ENCODE data around the gene LRRC4C. TPM values are rescaled to one million over a fixed set of nuclear protein-coding genes. Genes with fewer than 3 reads are reported as not detected.

Gene LRRC4C
- total RNA-seq, 1 donor from 2014 or later = 0.64 TPM

DNA sequence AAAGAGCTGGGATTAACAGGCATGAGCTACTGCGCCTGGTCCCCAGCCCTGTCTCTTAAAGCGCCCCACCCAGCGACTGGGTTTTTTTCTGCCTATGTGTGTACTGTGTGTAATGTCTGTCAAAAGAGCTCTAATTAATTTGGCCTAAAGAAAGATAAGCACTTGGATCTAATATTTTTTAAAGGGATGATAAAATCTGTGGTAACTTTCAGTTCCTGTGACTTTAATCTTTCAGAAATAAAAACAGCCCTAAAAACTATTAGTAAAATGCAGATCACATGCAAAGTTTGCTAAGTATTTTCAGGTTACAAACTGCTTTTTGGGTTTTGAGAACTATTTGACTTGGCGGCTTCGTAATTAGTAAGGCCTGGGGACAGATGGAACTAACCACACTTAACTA, 1358.7 kb downstream of the LRRC4C start:
- TF ChIP-seq, protein P1, sequence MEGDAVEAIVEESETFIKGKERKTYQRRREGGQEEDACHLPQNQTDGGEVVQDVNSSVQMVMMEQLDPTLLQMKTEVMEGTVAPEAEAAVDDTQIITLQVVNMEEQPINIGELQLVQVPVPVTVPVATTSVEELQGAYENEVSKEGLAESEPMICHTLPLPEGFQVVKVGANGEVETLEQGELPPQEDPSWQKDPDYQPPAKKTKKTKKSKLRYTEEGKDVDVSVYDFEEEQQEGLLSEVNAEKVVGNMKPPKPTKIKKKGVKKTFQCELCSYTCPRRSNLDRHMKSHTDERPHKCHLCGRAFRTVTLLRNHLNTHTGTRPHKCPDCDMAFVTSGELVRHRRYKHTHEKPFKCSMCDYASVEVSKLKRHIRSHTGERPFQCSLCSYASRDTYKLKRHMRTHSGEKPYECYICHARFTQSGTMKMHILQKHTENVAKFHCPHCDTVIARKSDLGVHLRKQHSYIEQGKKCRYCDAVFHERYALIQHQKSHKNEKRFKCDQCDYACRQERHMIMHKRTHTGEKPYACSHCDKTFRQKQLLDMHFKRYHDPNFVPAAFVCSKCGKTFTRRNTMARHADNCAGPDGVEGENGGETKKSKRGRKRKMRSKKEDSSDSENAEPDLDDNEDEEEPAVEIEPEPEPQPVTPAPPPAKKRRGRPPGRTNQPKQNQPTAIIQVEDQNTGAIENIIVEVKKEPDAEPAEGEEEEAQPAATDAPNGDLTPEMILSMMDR (IDR thresholded peaks at IDR 0.05; ENCODE audit: partially characterized antibody, unreplicated experiment) = no peak
- Mint-ChIP-seq H3K9me3 (ENCODE audit: unreplicated experiment) (peaks cover 5% of the 10 kb centered on the region), H3K4me3 (ENCODE audit: unreplicated experiment) (no peak overlapping the region), H3K27ac (ENCODE audit: unreplicated experiment) (no peak overlapping the region), H3K27me3 (ENCODE audit: unreplicated experiment) (no peaks in the 10 kb centered on the region), H3K36me3 (ENCODE audit: unreplicated experiment) (no peaks in the 10 kb centered on the region), H3K4me1 (ENCODE audit: low read depth, unreplicated experiment) (no peaks in the 10 kb centered on the region)
- DNase-seq = no peak

DNA sequence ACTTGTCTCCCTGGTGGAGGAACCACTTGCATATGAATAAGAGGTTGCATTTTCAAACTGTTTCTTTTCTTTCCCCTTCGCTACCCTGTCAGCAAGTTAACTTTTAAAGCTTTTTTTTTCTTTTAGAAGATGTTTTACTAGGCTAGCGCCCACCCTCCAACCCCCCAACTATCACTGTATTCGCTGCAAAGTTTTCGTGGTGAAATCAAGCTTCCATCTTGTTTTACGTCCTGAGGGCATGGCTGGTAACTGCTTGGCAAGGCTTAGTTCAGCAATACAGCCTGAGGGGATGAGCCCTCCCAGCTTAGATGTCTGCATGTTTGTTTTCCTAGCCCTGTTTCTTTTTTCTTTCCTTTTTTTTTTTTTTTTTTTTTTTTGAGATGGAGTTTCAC, 1359.3 kb downstream of the LRRC4C start:
- DNase-seq = no peak
- H3K4me1 Mint-ChIP-seq (ENCODE audit: low read depth, unreplicated experiment) = no peaks in the 10 kb centered on the region
- H3K27me3 Mint-ChIP-seq (ENCODE audit: unreplicated experiment) = no peaks in the 10 kb centered on the region
- H3K27ac Mint-ChIP-seq (ENCODE audit: unreplicated experiment) = no peak overlapping the region
- peaks cover 5% of the 10 kb centered on the region for H3K9me3 Mint-ChIP-seq (ENCODE audit: unreplicated experiment)
- H3K4me3 Mint-ChIP-seq (ENCODE audit: unreplicated experiment) = no peak overlapping the region
- H3K36me3 Mint-ChIP-seq (ENCODE audit: unreplicated experiment) = no peaks in the 10 kb centered on the region
- TF ChIP-seq, protein P1 (IDR thresholded peaks at IDR 0.05; ENCODE audit: partially characterized antibody, unreplicated experiment) = no peak

DNA sequence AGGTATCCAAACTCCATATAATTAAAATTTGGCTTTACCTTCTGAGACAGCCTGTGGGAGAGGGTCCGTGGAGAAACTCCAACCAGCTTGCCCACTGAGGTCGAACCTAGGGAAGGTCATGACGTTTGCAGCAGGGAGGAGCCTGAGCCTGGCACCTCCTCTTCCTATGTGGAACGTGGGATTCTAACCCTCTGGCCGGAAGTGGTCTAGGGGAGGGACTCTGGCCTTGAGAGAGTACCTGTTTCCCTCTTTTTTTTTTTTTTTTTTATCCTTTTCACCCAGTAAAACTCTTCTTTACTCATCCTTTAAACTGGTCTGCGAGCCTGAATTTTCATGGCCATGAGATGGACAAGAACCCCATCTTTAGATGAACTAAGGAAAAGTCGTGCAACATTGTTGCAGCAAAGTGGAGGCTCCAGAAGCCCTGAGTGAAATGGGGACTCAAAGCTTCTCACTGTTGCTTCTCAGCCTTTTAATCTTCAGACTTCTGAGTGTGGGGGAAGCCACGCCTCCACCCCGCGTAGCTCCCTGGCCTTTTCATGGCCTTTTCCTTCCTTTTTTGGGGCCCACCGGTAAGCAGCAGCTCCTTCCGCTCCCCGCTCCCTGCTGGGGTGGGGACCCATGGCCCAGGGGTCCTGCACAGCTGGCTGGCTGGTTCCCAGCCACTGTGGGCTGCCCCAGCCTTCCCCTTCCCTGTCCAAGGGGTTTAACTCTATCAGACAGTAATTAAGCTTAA, 1359.9 kb downstream of the LRRC4C start:
- Mint-ChIP-seq H3K36me3 (ENCODE audit: unreplicated experiment) (no peaks in the 10 kb centered on the region), H3K27me3 (ENCODE audit: unreplicated experiment) (no peaks in the 10 kb centered on the region), H3K4me3 (ENCODE audit: unreplicated experiment) (no peak overlapping the region), H3K27ac (ENCODE audit: unreplicated experiment) (no peak overlapping the region), H3K9me3 (ENCODE audit: unreplicated experiment) (peaks cover 5% of the 10 kb centered on the region), H3K4me1 (ENCODE audit: low read depth, unreplicated experiment) (no peaks in the 10 kb centered on the region)
- TF ChIP-seq, protein P1 (IDR thresholded peaks at IDR 0.05; ENCODE audit: partially characterized antibody, unreplicated experiment) = no peak
- no peak for DNase-seq

DNA sequence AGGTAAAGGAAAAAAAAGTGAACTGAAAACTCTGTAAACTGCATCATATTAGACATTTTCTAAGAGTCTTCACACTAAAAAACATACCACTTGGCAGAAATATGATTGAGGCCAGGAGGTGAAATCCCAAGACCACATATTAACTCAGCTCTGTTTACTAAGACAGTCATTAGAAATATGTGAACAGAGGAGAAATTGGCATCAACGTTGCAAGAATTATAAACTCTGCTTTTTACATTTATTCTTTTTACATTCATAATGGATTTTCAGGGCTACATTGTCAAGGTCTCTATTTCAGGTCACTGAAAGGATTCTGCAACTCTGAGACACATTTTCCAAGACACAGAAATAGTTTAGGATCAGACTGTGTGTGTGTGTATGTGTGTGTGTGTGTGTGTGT, 1364.0 kb downstream of the LRRC4C start:
- Mint-ChIP-seq H3K4me1 (ENCODE audit: low read depth, unreplicated experiment) (no peaks in the 10 kb centered on the region), H3K36me3 (ENCODE audit: unreplicated experiment) (no peaks in the 10 kb centered on the region), H3K27me3 (ENCODE audit: unreplicated experiment) (no peaks in the 10 kb centered on the region), H3K9me3 (ENCODE audit: unreplicated experiment) (peaks cover 1% of the 10 kb centered on the region), H3K27ac (ENCODE audit: unreplicated experiment) (no peak overlapping the region), H3K4me3 (ENCODE audit: unreplicated experiment) (no peak overlapping the region)
- DNase-seq = no peak
- TF ChIP-seq, protein P1 (IDR thresholded peaks at IDR 0.05; ENCODE audit: partially characterized antibody, unreplicated experiment) = no peak

DNA sequence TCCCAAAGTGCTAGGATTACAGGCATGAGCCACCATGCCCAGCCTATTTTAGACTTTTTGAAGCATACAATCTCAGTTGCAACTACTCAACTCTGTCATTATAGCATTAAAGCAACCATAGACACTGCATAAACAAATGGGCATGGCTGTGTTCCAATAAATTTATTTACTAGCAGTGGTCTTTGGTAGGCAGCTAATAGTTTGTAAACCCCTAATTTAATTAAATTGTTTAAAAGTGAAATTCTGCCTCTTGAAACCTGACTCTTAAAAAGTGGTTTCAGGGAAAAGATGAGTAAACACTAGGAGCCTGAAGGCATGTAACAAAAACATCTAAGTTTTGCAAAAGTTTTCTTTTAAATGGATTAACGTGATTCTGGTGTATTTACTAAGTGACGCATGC, 1364.5 kb downstream of the LRRC4C start:
- H3K9me3 Mint-ChIP-seq (ENCODE audit: unreplicated experiment) = peaks cover under 1% of the 10 kb centered on the region

More for the DNA sequence above, 1364.5 kb downstream of the LRRC4C start:
- Mint-ChIP-seq H3K4me3 (ENCODE audit: unreplicated experiment) (no peak overlapping the region), H3K36me3 (ENCODE audit: unreplicated experiment) (no peaks in the 10 kb centered on the region), H3K27me3 (ENCODE audit: unreplicated experiment) (no peaks in the 10 kb centered on the region), H3K27ac (ENCODE audit: unreplicated experiment) (no peak overlapping the region), H3K4me1 (ENCODE audit: low read depth, unreplicated experiment) (no peaks in the 10 kb centered on the region)
- no peak for DNase-seq
- TF ChIP-seq, protein P1 (IDR thresholded peaks at IDR 0.05; ENCODE audit: partially characterized antibody, unreplicated experiment) = no peak
